Mesenchymal stem cell (in vitro differentiated cells and primary cell): ENCODE results near the gene CMSS1.

Experiments used
- DNase-seq: peaks from one replicate; pipeline ENCODE4 v3.0.0-alpha.2; 2013
- H2AFZ ChIP-seq: one replicate; pipeline ENCODE4 v1.6.1; 2013; ENCODE audit warnings: low read depth, mild to moderate bottlenecking, control low read depth, inconsistent platforms, low read length, moderate library complexity
- H2AK5ac ChIP-seq: 2 replicates; pipeline ENCODE4 v1.6.1; 2013; ENCODE audit warnings: low read length, moderate library complexity, mild to moderate bottlenecking, inconsistent platforms; ENCODE audit not compliant: severe bottlenecking
- H2BK120ac ChIP-seq: one replicate; pipeline ENCODE4 v1.6.1; 2013; ENCODE audit warnings: low read depth, mild to moderate bottlenecking, inconsistent platforms, low read length, moderate library complexity
- H2BK12ac ChIP-seq, 2 experiments: one replicate each; pipeline ENCODE4 v1.6.1; 2013; ENCODE audit warnings: inconsistent platforms in 2 of 2, low read length in 2 of 2, mild to moderate bottlenecking in 2 of 2, moderate library complexity in 2 of 2, control low read depth in 1 of 2
- H2BK15ac ChIP-seq: one replicate; pipeline ENCODE4 v1.6.1; 2013; ENCODE audit warnings: mild to moderate bottlenecking, low read depth, inconsistent platforms; ENCODE audit not compliant: poor library complexity, severe bottlenecking
- H2BK5ac ChIP-seq: 2 replicates; pipeline ENCODE4 v1.6.1; 2013; ENCODE audit warnings: low read depth, mild to moderate bottlenecking, low read length, control low read depth, inconsistent platforms; ENCODE audit not compliant: poor library complexity, severe bottlenecking
- H3K14ac ChIP-seq, 2 experiments: one replicate each; pipeline ENCODE4 v1.6.1; 2013; ENCODE audit warnings: inconsistent platforms in 2 of 2, low read length in 2 of 2, control low read depth in 1 of 2, mild to moderate bottlenecking in 1 of 2, moderate library complexity in 1 of 2
- H3K18ac ChIP-seq, 2 experiments: one replicate each; pipeline ENCODE4 v1.6.1; 2013; ENCODE audit warnings: inconsistent platforms in 2 of 2, low read length in 2 of 2, control low read depth in 1 of 2, low read depth in 1 of 2, mild to moderate bottlenecking in 1 of 2
- H3K23ac ChIP-seq, 2 experiments: one replicate each; pipeline ENCODE4 v1.6.1; 2013; ENCODE audit warnings: inconsistent platforms in 2 of 2, low read length in 2 of 2, mild to moderate bottlenecking in 2 of 2, moderate library complexity in 2 of 2, control low read depth in 1 of 2
- H3K27ac ChIP-seq: 2 replicates; pipeline ENCODE4 v1.5.1; 2013; ENCODE audit warnings: mild to moderate bottlenecking, moderate library complexity, low read length, control low read depth, inconsistent platforms; ENCODE audit not compliant: poor library complexity, severe bottlenecking
- H3K27me3 ChIP-seq, 2 experiments: 2 replicates each; pipeline versions ENCODE4 v1.6.1 to v1.7.0; 2013; ENCODE audit warnings: low read length in 2 of 2, mild to moderate bottlenecking in 2 of 2, moderate library complexity in 2 of 2, control low read depth in 1 of 2, inconsistent platforms in 1 of 2; ENCODE audit not compliant: control insufficient read depth in 1 of 2, insufficient read depth in 1 of 2
- H3K36me3 ChIP-seq, 2 experiments: 2 replicates each; pipeline versions ENCODE4 v1.6.1 to v1.7.0; 2013; ENCODE audit warnings: low read length in 2 of 2, control low read depth in 1 of 2, inconsistent platforms in 1 of 2, low read depth in 1 of 2, mild to moderate bottlenecking in 1 of 2; ENCODE audit not compliant: insufficient read depth in 2 of 2, control insufficient read depth in 1 of 2
- H3K4ac ChIP-seq, 2 experiments: one replicate each; pipeline ENCODE4 v1.6.1; 2013; ENCODE audit warnings: inconsistent platforms in 2 of 2, low read length in 2 of 2, mild to moderate bottlenecking in 2 of 2, moderate library complexity in 2 of 2, control low read depth in 1 of 2, low read depth in 1 of 2
- H3K4me1 ChIP-seq: 2 replicates; pipeline ENCODE4 v1.6.1; 2013; ENCODE audit warnings: low read depth, low read length, control low read depth; ENCODE audit not compliant: control insufficient read depth, insufficient read depth
- H3K4me2 ChIP-seq: 2 replicates; pipeline ENCODE4 v1.6.1; 2013; ENCODE audit warnings: low read length, mild to moderate bottlenecking, inconsistent platforms; ENCODE audit not compliant: poor library complexity, severe bottlenecking
- H3K4me3 ChIP-seq, 2 experiments: 2 replicates each; pipeline versions ENCODE4 v1.5.1 to v1.7.0; 2013; ENCODE audit warnings: low read length in 2 of 2, mild to moderate bottlenecking in 2 of 2, control low read depth in 1 of 2, low read depth in 1 of 2; ENCODE audit not compliant: insufficient read depth in 1 of 2
- H3K79me1 ChIP-seq: replicated peaks from 2 replicates; pipeline ENCODE4 v1.6.1; 2013; ENCODE audit warnings: mild to moderate bottlenecking, control low read depth, low read length, inconsistent platforms; ENCODE audit not compliant: poor library complexity, severe bottlenecking
- H3K9ac ChIP-seq: 2 replicates; pipeline ENCODE4 v1.7.0; 2013; ENCODE audit warnings: mild to moderate bottlenecking, low read length, moderate library complexity
- H3K9me3 ChIP-seq: 2 replicates; pipeline ENCODE4 v1.7.0; 2013; ENCODE audit warnings: mild to moderate bottlenecking, low read length; ENCODE audit not compliant: control insufficient read depth
- H4K8ac ChIP-seq: one replicate; pipeline ENCODE4 v1.6.1; 2013; ENCODE audit warnings: inconsistent platforms, mild to moderate bottlenecking, low read length, moderate library complexity
- H4K91ac ChIP-seq: one replicate; pipeline ENCODE4 v1.6.1; 2013; ENCODE audit warnings: mild to moderate bottlenecking, low read length, inconsistent platforms
- WGBS: methylation state at CpG from one replicate; pipeline ENCODE4 v1.1.7; 2013; ENCODE audit warnings: mixed read lengths; 5-methylcytosine and 5-hydroxymethylcytosine counted together

Gene CMSS1

DNA sequence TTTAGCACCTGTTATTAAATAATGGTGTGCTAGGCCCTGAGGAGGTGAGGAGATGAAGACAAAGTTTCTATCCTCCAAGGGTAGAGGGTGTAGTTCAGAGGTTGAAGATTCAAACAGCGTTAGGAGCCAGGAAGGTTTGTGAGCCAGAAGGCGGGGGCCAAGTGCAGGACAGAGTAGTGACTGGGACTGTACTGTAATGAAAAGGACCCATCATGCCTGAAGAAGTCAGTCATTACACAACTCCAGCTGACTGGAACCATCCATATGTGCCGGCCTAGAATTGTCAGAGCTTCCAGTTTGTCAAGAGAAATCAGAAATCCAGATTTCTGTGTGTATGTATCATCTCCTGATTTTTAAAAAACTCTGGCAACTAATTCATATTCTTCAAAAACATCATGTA is 241.8 kb downstream of the CMSS1 start:
- H3K36me3 ChIP-seq: no peaks in the 10 kb centered on the region
- no peak overlapping the region for H2AK5ac ChIP-seq
- no peak overlapping the region for H2BK15ac ChIP-seq
- no peak overlapping the region for H4K8ac ChIP-seq
- H3K23ac ChIP-seq: no peak overlapping the region
- DNase-seq: no peak
- no peak overlapping the region for H3K4me2 ChIP-seq
- H3K4me1 ChIP-seq: no peaks in the 10 kb centered on the region
- peak overlapping the region; percentile 64 for H2BK120ac ChIP-seq
- no peak overlapping the region for H3K27ac ChIP-seq
- H4K91ac ChIP-seq: peak overlapping the region; percentile 64
- H2BK12ac ChIP-seq: peak overlapping the region; percentile 79
- no peak overlapping the region for H3K14ac ChIP-seq
- no peaks in the 10 kb centered on the region for H3K9me3 ChIP-seq
- peak overlapping the region in 1 of 2 experiments; percentile 60 for H3K4ac ChIP-seq
- H3K9ac ChIP-seq: no peak overlapping the region
- no peak overlapping the region for H2AFZ ChIP-seq
- H3K27me3 ChIP-seq: no peaks in the 10 kb centered on the region
- H3K18ac ChIP-seq: peak overlapping the region; percentile 28 to 88
- H3K79me1 ChIP-seq: no peaks in the 10 kb centered on the region
- no peak overlapping the region for H2BK5ac ChIP-seq
- no peak overlapping the region for H3K4me3 ChIP-seq
- 100% methylated on average over 3 of the region's 3 CpGs for WGBS

DNA sequence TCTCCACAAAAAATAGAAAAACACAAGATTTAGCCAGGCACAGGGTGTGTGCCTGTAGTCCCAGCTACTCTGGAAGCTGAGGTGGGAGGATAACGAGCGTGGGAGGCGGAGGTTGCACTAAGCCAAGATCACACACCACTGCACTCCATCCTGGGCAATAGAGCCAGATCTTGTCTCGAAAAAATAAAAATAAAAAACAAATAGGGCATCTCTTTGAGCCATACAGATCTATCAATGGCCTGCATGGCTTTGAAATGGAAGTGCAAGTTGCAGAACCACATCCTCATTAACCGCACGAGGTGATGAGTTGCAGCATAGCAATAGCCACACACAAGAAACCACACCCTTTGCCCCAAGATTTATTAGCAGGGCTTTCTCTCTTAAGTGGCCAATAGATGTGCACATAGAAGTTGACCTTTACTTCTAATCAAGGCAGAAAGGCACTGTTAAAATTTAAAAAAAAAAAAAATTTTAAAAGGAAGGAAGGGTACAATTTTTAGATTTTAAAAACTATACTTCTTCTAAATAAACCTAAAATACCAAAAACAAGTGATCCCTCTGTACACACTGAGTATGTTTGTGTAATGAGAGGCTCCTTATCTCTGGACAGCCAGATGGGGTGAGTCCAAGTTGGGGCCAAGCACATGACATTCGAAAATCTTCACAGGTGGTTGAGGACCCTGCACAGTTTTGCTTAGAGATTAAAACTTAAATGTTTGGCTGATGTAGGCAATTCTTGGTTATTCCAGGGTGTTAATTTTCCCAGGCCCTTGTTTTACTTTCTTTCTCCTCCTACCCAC is 243.2 kb downstream of the CMSS1 start:
- no peak overlapping the region for H3K4me2 ChIP-seq
- no peak overlapping the region for H3K4me3 ChIP-seq
- no peaks in the 10 kb centered on the region for H3K9me3 ChIP-seq
- H3K18ac ChIP-seq: peak overlapping the region; percentile 52 to 77
- no peak overlapping the region for H3K27ac ChIP-seq
- 79% methylated on average over 7 of the region's 7 CpGs for WGBS
- H4K8ac ChIP-seq: no peak overlapping the region
- no peak overlapping the region for H3K14ac ChIP-seq
- no peak overlapping the region for H2BK120ac ChIP-seq
- H3K23ac ChIP-seq: no peak overlapping the region
- no peak overlapping the region for H4K91ac ChIP-seq
- no peak overlapping the region for H2BK15ac ChIP-seq
- H3K36me3 ChIP-seq: no peaks in the 10 kb centered on the region
- peak overlapping the region in 1 of 2 experiments; percentile 92 for H3K4ac ChIP-seq
- no peak overlapping the region for H2AFZ ChIP-seq
- no peak overlapping the region for H2BK5ac ChIP-seq
- no peak for DNase-seq
- H2AK5ac ChIP-seq: no peak overlapping the region
- H3K9ac ChIP-seq: no peak overlapping the region
- no peaks in the 10 kb centered on the region for H3K4me1 ChIP-seq
- H3K27me3 ChIP-seq: no peaks in the 10 kb centered on the region
- no peaks in the 10 kb centered on the region for H3K79me1 ChIP-seq
- peak overlapping the region in 1 of 2 experiments; percentile 72 for H2BK12ac ChIP-seq

DNA sequence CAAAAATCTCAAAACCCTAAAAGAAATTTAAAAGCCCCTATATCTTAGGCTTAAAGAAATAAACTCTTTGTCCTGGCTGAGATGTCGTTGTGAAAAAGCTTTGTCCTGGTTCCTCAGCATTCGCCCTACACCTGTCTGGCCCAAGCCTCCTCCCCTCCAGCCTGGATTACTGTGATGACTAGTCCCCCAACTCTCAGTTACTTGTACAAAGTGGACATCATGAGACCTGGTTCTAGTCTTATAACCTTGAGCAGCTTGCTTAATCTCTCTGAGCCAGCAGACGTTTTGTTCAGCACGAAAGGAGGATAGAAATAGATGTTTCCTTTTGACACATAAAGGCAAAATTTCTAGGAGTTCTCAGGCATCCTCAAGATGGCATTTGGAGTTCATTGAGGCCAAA is 245.0 kb downstream of the CMSS1 start:
- Histone ChIP-seq H3K4ac (peak overlapping the region; percentile 78 to 92), H3K79me1 (no peaks in the 10 kb centered on the region), H3K27me3 (no peaks in the 10 kb centered on the region), H3K4me1 (no peaks in the 10 kb centered on the region), H2AK5ac (no peak overlapping the region), H3K9me3 (no peaks in the 10 kb centered on the region), H3K4me2 (no peak overlapping the region), H3K18ac (peak overlapping the region; percentile 78 to 82), H2AFZ (no peak overlapping the region), H3K36me3 (no peaks in the 10 kb centered on the region), H4K91ac (peak overlapping the region; percentile 97), H3K14ac (no peak overlapping the region), H2BK5ac (no peak overlapping the region), H3K4me3 (no peak overlapping the region), H3K27ac (no peak overlapping the region), H3K23ac (no peak overlapping the region), H3K9ac (no peak overlapping the region), H2BK15ac (peak overlapping the region; percentile 65), H2BK120ac (peak overlapping the region; percentile 83), H4K8ac (peak overlapping the region; percentile 75), H2BK12ac (peak overlapping the region; percentile 80 to 96)
- DNase-seq: no peak
- 88% methylated on average over 4 of the region's 4 CpGs for WGBS

DNA sequence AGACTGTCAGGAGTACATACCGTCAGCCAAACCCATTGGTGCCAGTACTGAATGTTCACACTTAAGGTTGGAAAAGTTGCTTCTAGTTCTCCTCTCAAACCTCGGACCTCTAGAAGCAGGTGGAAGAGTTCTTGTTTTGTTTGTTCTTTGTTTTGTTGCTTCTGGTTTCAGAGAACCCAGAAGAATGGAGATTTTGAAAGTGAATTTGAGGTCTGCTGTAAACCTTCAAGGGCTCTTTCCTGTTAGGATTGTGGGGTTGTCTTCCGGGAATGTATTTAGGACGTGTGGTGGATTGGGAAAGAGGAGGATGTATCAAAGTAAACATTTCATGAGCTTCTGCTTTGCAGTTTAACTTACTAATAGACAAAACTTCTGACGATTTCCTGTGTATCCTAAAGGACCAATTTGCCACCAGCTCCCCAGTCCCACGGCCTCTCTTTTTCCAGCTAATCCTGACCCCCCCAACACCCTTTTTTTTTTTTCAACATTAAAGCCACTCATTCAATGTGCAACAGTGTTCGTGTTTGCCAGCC is 246.3 kb downstream of the CMSS1 start:
- 5% methylated on average over 5 of the region's 7 CpGs for WGBS
- H4K8ac ChIP-seq: no peak overlapping the region
- H3K18ac ChIP-seq: no peak overlapping the region
- no peak overlapping the region for H2BK5ac ChIP-seq
- H3K9me3 ChIP-seq: no peaks in the 10 kb centered on the region
- no peaks in the 10 kb centered on the region for H3K36me3 ChIP-seq
- no peaks in the 10 kb centered on the region for H3K27me3 ChIP-seq
- H3K23ac ChIP-seq: no peak overlapping the region
- no peak overlapping the region for H3K14ac ChIP-seq
- H3K9ac ChIP-seq: no peak overlapping the region
- no peak overlapping the region for H3K27ac ChIP-seq
- H2AFZ ChIP-seq: no peak overlapping the region
- peak; percentile 96 for DNase-seq
- H4K91ac ChIP-seq: no peak overlapping the region
- H3K4me2 ChIP-seq: no peak overlapping the region
- H3K4ac ChIP-seq: no peak overlapping the region
- no peak overlapping the region for H2BK15ac ChIP-seq
- H2BK12ac ChIP-seq: no peak overlapping the region
- H2AK5ac ChIP-seq: no peak overlapping the region
- no peaks in the 10 kb centered on the region for H3K4me1 ChIP-seq
- no peak overlapping the region for H2BK120ac ChIP-seq
- H3K4me3 ChIP-seq: no peak overlapping the region
- H3K79me1 ChIP-seq: no peaks in the 10 kb centered on the region
